ENCODE measurements around the gene BRAT1. TPM values are rescaled to one million over a fixed set of nuclear protein-coding genes. Genes with fewer than 3 reads are reported as not detected.
"Not testable (repeated sequence)": the region's sequence is repeated elsewhere in the genome, so short reads cannot be mapped to it uniquely, and the experiment has no call there.

BRAT1 gene
- total and polyA plus RNA-seq, 2 experiments from 2014 or later: 32.5 to 76.8 TPM

DNA sequence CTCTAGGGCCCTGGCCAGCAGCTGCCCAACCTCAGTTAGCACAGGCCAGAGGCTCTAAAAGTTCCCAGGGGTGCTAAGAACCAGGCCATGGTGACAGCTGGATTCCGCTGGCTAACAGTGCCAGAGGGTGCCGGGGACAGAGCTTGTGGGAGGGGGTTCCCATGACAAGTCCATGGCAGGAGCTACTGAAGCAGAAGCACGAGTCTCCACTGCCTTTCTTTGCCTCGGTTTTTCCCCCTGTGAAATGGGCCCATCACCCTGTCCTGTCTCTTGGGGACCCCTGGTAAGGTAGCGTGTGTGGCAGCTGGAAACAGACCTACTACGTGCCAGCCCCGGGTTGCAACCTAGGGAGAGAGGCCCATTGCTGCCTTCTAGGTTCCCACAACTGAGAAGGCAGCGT is 22.5 kb downstream of the BRAT1 start:
- H3K4me1 ChIP-seq (ENCODE audit: insufficient read depth): peaks cover 11% of the 10 kb centered on the region; the same call in 1 of the 2 replicates
- DNase-seq (ENCODE audit: low spot score); H3K27ac Mint-ChIP-seq; H3K4me2 ChIP-seq; H3K27me3 ChIP-seq (ENCODE audit: insufficient read depth); H3K9me2 ChIP-seq (ENCODE audit: insufficient read depth); H3F3A ChIP-seq (replicated peaks; ENCODE audit: low read depth); H3K4me3 ChIP-seq; H3K27ac ChIP-seq (ENCODE audit: low read depth); H2AFZ ChIP-seq; H4K20me1 ChIP-seq (replicated peaks; ENCODE audit: insufficient read depth); H3K4me3 Mint-ChIP-seq; H3K27me3 Mint-ChIP-seq (ENCODE audit: insufficient read depth, low read depth, poor library complexity); H3K36me3 ChIP-seq (ENCODE audit: insufficient read depth); H3K79me2 ChIP-seq (replicated peaks; ENCODE audit: insufficient read depth); H3K36me3 Mint-ChIP-seq (ENCODE audit: low read depth); H3K9me3 Mint-ChIP-seq; ATAC-seq: not testable (repeated sequence)
- H3K4me1 Mint-ChIP-seq: peaks cover 12% of the 10 kb centered on the region

GRCh38 chr7:2532199-2532772 is 23.0 kb downstream of the BRAT1 start:
- H3K36me3 Mint-ChIP-seq (ENCODE audit: low read depth); H3K27me3 Mint-ChIP-seq (ENCODE audit: insufficient read depth, low read depth, poor library complexity); H3K36me3 ChIP-seq (ENCODE audit: insufficient read depth); H3K4me3 Mint-ChIP-seq; H3K27ac Mint-ChIP-seq; H3K27ac ChIP-seq (ENCODE audit: low read depth); H3K27me3 ChIP-seq (ENCODE audit: insufficient read depth); DNase-seq (ENCODE audit: low spot score); H2AFZ ChIP-seq; H3F3A ChIP-seq (replicated peaks; ENCODE audit: low read depth); H3K9me2 ChIP-seq (ENCODE audit: insufficient read depth); H3K4me3 ChIP-seq; H3K79me2 ChIP-seq (replicated peaks; ENCODE audit: insufficient read depth); H4K20me1 ChIP-seq (replicated peaks; ENCODE audit: insufficient read depth); H3K9me3 Mint-ChIP-seq; H3K4me2 ChIP-seq; ATAC-seq: not testable (repeated sequence)
- H3K4me1 Mint-ChIP-seq: peaks cover 15% of the 10 kb centered on the region
- H3K4me1 ChIP-seq (ENCODE audit: insufficient read depth): peaks cover 11% of the 10 kb centered on the region; the same call in 1 of the 2 replicates

DNA sequence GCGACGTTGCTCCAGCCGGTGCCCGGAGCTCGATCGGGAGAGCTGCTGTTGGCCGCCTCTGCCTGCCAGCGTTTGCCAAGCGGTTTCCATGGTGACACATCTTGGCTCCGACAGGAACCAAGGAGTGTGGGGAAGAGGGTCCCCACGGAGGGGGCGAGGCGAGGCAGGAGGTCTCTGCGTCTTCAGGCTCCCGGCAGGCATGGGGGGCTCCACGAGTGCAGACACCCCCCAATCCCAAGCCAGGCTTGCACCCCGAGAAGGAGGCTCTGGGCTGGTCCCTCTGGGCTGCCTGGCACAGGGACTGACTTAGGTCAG is 23.6 kb downstream of the BRAT1 start:
- H3K4me2 ChIP-seq: not testable (repeated sequence)

GRCh38 chr7:2530994-2531795 is 24.1 kb downstream of the BRAT1 start:
- not testable (repeated sequence) for H3K27me3 ChIP-seq (ENCODE audit: insufficient read depth); H3F3A ChIP-seq (replicated peaks; ENCODE audit: low read depth); H3K36me3 Mint-ChIP-seq (ENCODE audit: low read depth); H3K4me3 Mint-ChIP-seq; H3K4me2 ChIP-seq; H3K9me3 Mint-ChIP-seq; H3K79me2 ChIP-seq (replicated peaks; ENCODE audit: insufficient read depth); H3K36me3 ChIP-seq (ENCODE audit: insufficient read depth); H3K4me3 ChIP-seq; H4K20me1 ChIP-seq (replicated peaks; ENCODE audit: insufficient read depth); H3K27me3 Mint-ChIP-seq (ENCODE audit: insufficient read depth, low read depth, poor library complexity); H3K9me2 ChIP-seq (ENCODE audit: insufficient read depth); H2AFZ ChIP-seq
- Mint-ChIP-seq H3K27ac (0 out of 2 replicates have a peak overlapping the region, but pooled peaks have one; percentile 52), H3K4me1 (peaks cover 15% of the 10 kb centered on the region)
- peak; percentile 18 for ATAC-seq
- Histone ChIP-seq H3K27ac (ENCODE audit: low read depth) (0 out of 2 replicates have a peak overlapping the region, but pooled peaks have one; percentile 66), H3K4me1 (ENCODE audit: insufficient read depth) (peaks cover 11% of the 10 kb centered on the region; the same call in 1 of the 2 replicates)
- peak; percentile 35 for TF ChIP-seq POLR2AphosphoS5 (IDR thresholded peaks at IDR 0.05; ENCODE audit: low read depth)
- peak; percentile 16 for DNase-seq (ENCODE audit: low spot score)

More for the DNA sequence above, 23.6 kb downstream of the BRAT1 start:
- H3K4me1 Mint-ChIP-seq: peaks cover 15% of the 10 kb centered on the region
- H3K4me3 Mint-ChIP-seq; H3K4me3 ChIP-seq; H3K9me2 ChIP-seq (ENCODE audit: insufficient read depth); H3F3A ChIP-seq (replicated peaks; ENCODE audit: low read depth); H3K9me3 Mint-ChIP-seq; H3K79me2 ChIP-seq (replicated peaks; ENCODE audit: insufficient read depth); H3K36me3 Mint-ChIP-seq (ENCODE audit: low read depth); H3K36me3 ChIP-seq (ENCODE audit: insufficient read depth); H3K27ac Mint-ChIP-seq; DNase-seq (ENCODE audit: low spot score); H3K27me3 ChIP-seq (ENCODE audit: insufficient read depth); H3K27me3 Mint-ChIP-seq (ENCODE audit: insufficient read depth, low read depth, poor library complexity); H4K20me1 ChIP-seq (replicated peaks; ENCODE audit: insufficient read depth); H2AFZ ChIP-seq; H3K27ac ChIP-seq (ENCODE audit: low read depth): not testable (repeated sequence)
- peaks cover 11% of the 10 kb centered on the region; the same call in 1 of the 2 replicates for H3K4me1 ChIP-seq (ENCODE audit: insufficient read depth)
- ATAC-seq: peak; percentile 14; the same call in 2 of the 3 replicates
